HEK293 (cell line): Measurements from ENCODE around the gene TSHZ2.

Experiments used
- CTCF ChIA-PET: fragments of 350-600 bp; formaldehyde crosslinking; extraction: SDS; loops from one replicate; lab custom pipeline; 2021; ENCODE audit warnings: antibody characterized with exemption; lab: Yijun Ruan, JAX
- POLR2A ChIA-PET: fragments of 300-600 bp; formaldehyde crosslinking; extraction: SDS; loops from one replicate; lab custom pipeline; 2020; ENCODE audit warnings: antibody characterized with exemption, inconsistent platforms; lab: Yijun Ruan, JAX
- H3K27ac ChIP-seq: fragments of 200-500 bp; sonication (Bioruptor generic); 2 replicates; pipeline ENCODE4 v1.5.1; 2014; ENCODE audit warnings: low read depth, low read length, control low read depth, inconsistent platforms; ENCODE audit errors: extremely low read depth
- H3K36me3 ChIP-seq, 2 experiments: fragments of 200-500 bp in 1 of 2; sonication (Bioruptor generic) in 1 of 2; 1 replicate in 1 of 2; 2 replicates in 1 of 2; pipeline ENCODE4 v1.5.1; 2014 to 2017; ENCODE audit warnings: inconsistent platforms in 2 of 2, low read length in 2 of 2; ENCODE audit not compliant: control insufficient read depth in 2 of 2, insufficient read depth in 1 of 2
- H3K4me1 ChIP-seq: fragments of 200-500 bp; sonication (Bioruptor generic); 2 replicates; pipeline ENCODE4 v1.5.1; 2014; ENCODE audit warnings: mild to moderate bottlenecking, low read length, inconsistent platforms; ENCODE audit not compliant: control insufficient read depth, insufficient read depth
- H3K4me3 ChIP-seq: 2 replicates; pipeline ENCODE4 v1.5.1; 2011; ENCODE audit warnings: low read depth, mild to moderate bottlenecking, control low read depth, low read length, moderate library complexity
- H3K9me3 ChIP-seq: fragments of 200-500 bp; sonication (Bioruptor generic); 2 replicates; pipeline ENCODE4 v1.5.1; 2014; ENCODE audit warnings: low read depth, low read length, inconsistent platforms; ENCODE audit not compliant: control insufficient read depth, insufficient read depth
- GFI1B ChIP-seq: fragments of 450-650 bp; formaldehyde crosslinking; IDR thresholded peaks from 2 replicates; pipeline ENCODE4 v1.5.1; 2016; ENCODE audit warnings: missing biosample characterization, missing genetic modification characterization
- HOXC10 ChIP-seq: sonication (generic); formaldehyde crosslinking; IDR thresholded peaks from 2 replicates; pipeline ENCODE4 v1.8.1; 2023; ENCODE audit warnings: mild to moderate bottlenecking, missing genetic modification reagents
- REST ChIP-seq: fragments of 450-650 bp; formaldehyde crosslinking; IDR thresholded peaks from 2 replicates; pipeline ENCODE4 v1.5.1; 2016; ENCODE audit warnings: missing biosample characterization, missing genetic modification characterization
- TRIM28 ChIP-seq: IDR thresholded peaks from 2 replicates; pipeline ENCODE4 v1.6.1; 2011; ENCODE audit warnings: low read length, control low read depth, borderline replicate concordance
- ZBTB44 ChIP-seq: fragments of 450-650 bp; IDR thresholded peaks from 2 replicates; pipeline ENCODE4 v1.5.1; 2018; ENCODE audit warnings: missing biosample characterization, mild to moderate bottlenecking, missing genetic modification characterization
- ZBTB48 ChIP-seq: fragments of 450-650 bp; formaldehyde crosslinking; IDR thresholded peaks from 2 replicates; pipeline ENCODE4 v1.5.1; 2016; ENCODE audit warnings: missing biosample characterization, missing genetic modification characterization
- ZFP41 ChIP-seq: fragments of 450-650 bp; formaldehyde crosslinking; IDR thresholded peaks from 2 replicates; pipeline ENCODE4 v1.5.1; 2016; ENCODE audit warnings: missing biosample characterization, missing genetic modification characterization, borderline replicate concordance
- ZFP69B ChIP-seq: fragments of 450-650 bp; formaldehyde crosslinking; IDR thresholded peaks from 2 replicates; pipeline ENCODE4 v1.5.1; 2016; ENCODE audit warnings: missing biosample characterization, missing genetic modification characterization
- ZNF114 ChIP-seq: fragments of 450-650 bp; formaldehyde crosslinking; IDR thresholded peaks from 2 replicates; pipeline ENCODE4 v1.5.0; 2017; ENCODE audit warnings: missing biosample characterization, missing genetic modification characterization
- ZNF202 ChIP-seq: fragments of 450-650 bp; formaldehyde crosslinking; IDR thresholded peaks from 2 replicates; pipeline ENCODE4 v1.5.1; 2016; ENCODE audit warnings: missing biosample characterization, missing genetic modification characterization, borderline replicate concordance
- ZNF302 ChIP-seq: fragments of 450-650 bp; formaldehyde crosslinking; IDR thresholded peaks from 2 replicates; pipeline ENCODE4 v1.5.1; 2016; ENCODE audit warnings: missing biosample characterization, missing genetic modification characterization, low read depth
- ZNF48 ChIP-seq: fragments of 450-650 bp; formaldehyde crosslinking; IDR thresholded peaks from 2 replicates; pipeline ENCODE4 v1.5.1; 2016; ENCODE audit warnings: missing biosample characterization, missing genetic modification characterization
- ZNF580 ChIP-seq: fragments of 450-650 bp; formaldehyde crosslinking; IDR thresholded peaks from 2 replicates; pipeline ENCODE4 v1.5.1; 2016; ENCODE audit warnings: missing biosample characterization, missing genetic modification characterization
- ZNF623 ChIP-seq: fragments of 450-650 bp; formaldehyde crosslinking; IDR thresholded peaks from 2 replicates; pipeline ENCODE4 v1.5.1; 2016; ENCODE audit warnings: missing biosample characterization, missing genetic modification characterization
- ZNF624 ChIP-seq: fragments of 450-650 bp; formaldehyde crosslinking; IDR thresholded peaks from 2 replicates; pipeline ENCODE4 v1.5.1; 2017; ENCODE audit warnings: missing biosample characterization, missing genetic modification characterization
- ZNF626 ChIP-seq: fragments of 450-650 bp; sonication (Bioruptor Pico); formaldehyde crosslinking; IDR thresholded peaks from 2 replicates; pipeline ENCODE4 v1.5.1; 2018; ENCODE audit warnings: missing biosample characterization, missing genetic modification characterization, inconsistent platforms
- ZNF792 ChIP-seq: fragments of 450-650 bp; formaldehyde crosslinking; IDR thresholded peaks from 2 replicates; pipeline ENCODE4 v1.5.1; 2016; ENCODE audit warnings: missing biosample characterization, missing genetic modification characterization
- ZNF843 ChIP-seq: fragments of 450-650 bp; formaldehyde crosslinking; IDR thresholded peaks from 2 replicates; pipeline ENCODE4 v1.5.1; 2016; ENCODE audit warnings: missing biosample characterization, missing genetic modification characterization
- ZSCAN23 ChIP-seq: fragments of 450-650 bp; formaldehyde crosslinking; IDR thresholded peaks from 2 replicates; pipeline ENCODE4 v1.5.1; 2016; ENCODE audit warnings: missing biosample characterization, missing genetic modification characterization

TSHZ2 gene

DNA sequence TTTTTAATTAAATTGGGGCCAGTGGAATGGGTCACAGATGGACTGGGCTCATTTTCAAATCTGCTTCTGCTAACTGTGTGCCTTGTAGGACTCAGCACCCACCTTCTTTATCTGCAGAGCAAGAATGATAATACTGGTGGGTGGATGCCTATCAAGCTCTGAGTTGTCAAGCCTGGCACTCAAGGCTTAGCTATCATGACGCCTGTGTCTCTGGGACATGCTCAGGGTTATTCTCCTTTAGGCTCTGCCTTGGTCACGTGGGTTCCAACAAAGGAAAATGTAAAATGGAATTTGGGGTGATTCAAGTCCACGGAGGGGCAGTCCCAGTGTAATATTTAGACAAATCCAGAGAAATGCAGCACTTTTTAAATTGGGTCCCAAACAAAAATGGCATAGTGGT, 202.3 kb downstream of the TSHZ2 start:
- Histone ChIP-seq H3K36me3 (no peaks in the 10 kb centered on the region), H3K27ac (no peak overlapping the region), H3K4me3 (no peak overlapping the region), H3K4me1 (no peaks in the 10 kb centered on the region), H3K9me3 (no peaks in the 10 kb centered on the region)
- ChIA-PET POLR2A (no interaction called here), CTCF (no interaction called here)
- no peak for TF ChIP-seq HOXC10 (CRISPR knock-in tag)
- no peak for TF ChIP-seq ZNF48 (tag by site-specific recombination)
- no peak for TF ChIP-seq ZNF114 (tag by site-specific recombination)
- no peak for TF ChIP-seq ZNF792 (tag by site-specific recombination)
- TF ChIP-seq ZNF623 = no peak
- TF ChIP-seq ZBTB44 = no peak
- TF ChIP-seq ZNF843 (tag by site-specific recombination) = no peak
- TF ChIP-seq ZFP69B (tag by site-specific recombination) = no peak
- TF ChIP-seq ZNF624 (tag by site-specific recombination) = no peak
- TF ChIP-seq REST (tag by site-specific recombination) = no peak
- TF ChIP-seq ZNF580 (tag by site-specific recombination) = no peak
- no peak for TF ChIP-seq ZFP41
- no peak for TF ChIP-seq GFI1B (tag by site-specific recombination)
- no peak for TF ChIP-seq ZNF626 (tag by site-specific recombination)
- TF ChIP-seq ZNF302 (tag by site-specific recombination) = no peak
- TF ChIP-seq ZBTB48 (tag by site-specific recombination) = no peak
- no peak for TF ChIP-seq TRIM28
- TF ChIP-seq ZSCAN23 = no peak

DNA sequence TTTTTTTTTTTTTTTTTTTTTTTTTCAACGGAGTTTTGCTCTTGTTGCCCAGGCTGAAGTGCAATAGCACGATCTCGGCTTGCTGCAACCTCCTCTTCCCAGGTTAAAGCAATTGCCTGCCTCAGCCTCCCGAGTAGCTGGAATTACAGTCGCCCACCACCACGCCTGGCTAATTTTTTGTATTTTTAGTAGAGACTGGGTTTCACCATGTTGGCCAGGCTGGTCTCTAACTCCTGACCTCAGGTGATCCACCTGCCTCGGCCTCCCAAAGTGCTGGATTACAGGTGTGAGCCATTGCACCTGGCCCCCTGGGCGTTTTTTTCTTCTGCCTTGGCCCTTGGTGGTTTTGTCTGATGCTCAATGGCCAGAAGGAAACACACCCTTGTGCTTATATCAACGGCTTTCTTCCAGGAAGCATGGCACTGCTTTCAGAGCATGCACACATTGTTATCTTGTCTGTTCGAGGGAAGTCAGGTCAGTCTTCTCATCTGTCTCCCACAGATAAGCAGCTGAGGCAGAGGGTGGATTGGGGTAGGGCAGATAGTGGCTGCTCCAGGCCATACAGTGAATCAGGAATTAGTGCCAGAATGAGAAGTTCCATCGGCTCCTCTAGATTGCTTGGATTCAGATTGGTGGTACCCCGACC, 203.1 kb downstream of the TSHZ2 start:
- POLR2A ChIA-PET = no interaction called here
- CTCF ChIA-PET = interaction anchor here (0.7 kb wide), 1 partner anchor 338 kb away, joined by 4 read pairs; no protein-coding TSS in a partner anchor
- H3K36me3 ChIP-seq = no peaks in the 10 kb centered on the region
- TF ChIP-seq ZNF202 (tag by site-specific recombination) = no peak
- TF ChIP-seq, all 188 proteins: peak for 0
- H3K4me3 ChIP-seq = no peak overlapping the region
- no peaks in the 10 kb centered on the region for H3K4me1 ChIP-seq
- no peak overlapping the region for H3K27ac ChIP-seq
- no peaks in the 10 kb centered on the region for H3K9me3 ChIP-seq
